ENCODE results near the gene OVCH2.

DNA sequence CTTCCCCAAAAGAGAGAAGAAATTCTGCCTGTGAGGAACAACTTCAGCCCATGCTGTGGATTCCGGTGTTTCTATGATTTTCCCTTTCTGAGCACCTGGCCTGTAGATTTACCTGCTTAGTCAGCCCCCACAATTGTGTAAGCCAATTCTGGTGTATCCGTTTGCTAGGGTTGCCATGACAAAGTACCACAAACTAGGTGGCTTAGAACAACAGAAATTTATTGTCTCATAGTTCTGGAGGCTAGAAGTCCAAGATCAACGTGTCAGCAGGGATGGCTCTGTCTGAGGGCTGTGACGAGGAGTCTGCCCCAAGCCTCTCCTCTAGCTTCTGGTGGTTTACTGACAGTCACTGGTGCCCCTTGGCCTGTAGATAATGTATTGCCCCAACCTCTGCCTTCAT, 17.0 kb downstream of the OVCH2 start:
- TF ChIP-seq, protein P1, sequence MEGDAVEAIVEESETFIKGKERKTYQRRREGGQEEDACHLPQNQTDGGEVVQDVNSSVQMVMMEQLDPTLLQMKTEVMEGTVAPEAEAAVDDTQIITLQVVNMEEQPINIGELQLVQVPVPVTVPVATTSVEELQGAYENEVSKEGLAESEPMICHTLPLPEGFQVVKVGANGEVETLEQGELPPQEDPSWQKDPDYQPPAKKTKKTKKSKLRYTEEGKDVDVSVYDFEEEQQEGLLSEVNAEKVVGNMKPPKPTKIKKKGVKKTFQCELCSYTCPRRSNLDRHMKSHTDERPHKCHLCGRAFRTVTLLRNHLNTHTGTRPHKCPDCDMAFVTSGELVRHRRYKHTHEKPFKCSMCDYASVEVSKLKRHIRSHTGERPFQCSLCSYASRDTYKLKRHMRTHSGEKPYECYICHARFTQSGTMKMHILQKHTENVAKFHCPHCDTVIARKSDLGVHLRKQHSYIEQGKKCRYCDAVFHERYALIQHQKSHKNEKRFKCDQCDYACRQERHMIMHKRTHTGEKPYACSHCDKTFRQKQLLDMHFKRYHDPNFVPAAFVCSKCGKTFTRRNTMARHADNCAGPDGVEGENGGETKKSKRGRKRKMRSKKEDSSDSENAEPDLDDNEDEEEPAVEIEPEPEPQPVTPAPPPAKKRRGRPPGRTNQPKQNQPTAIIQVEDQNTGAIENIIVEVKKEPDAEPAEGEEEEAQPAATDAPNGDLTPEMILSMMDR (conservative IDR thresholded peaks at IDR 0.05): no peak
- no peak for TF ChIP-seq ZFX (IDR thresholded peaks at IDR 0.05)
